COLO829 (cell line): ENCODE results near the gene FASN.
A peak's percentile ranks its signal among the peaks of the same experiment; 100 is the strongest.

Experiments
- DNase-seq: peaks from one replicate; pipeline ENCODE4 v3.0.0; 2012; ENCODE audit warnings: low spot score

Gene FASN

DNA sequence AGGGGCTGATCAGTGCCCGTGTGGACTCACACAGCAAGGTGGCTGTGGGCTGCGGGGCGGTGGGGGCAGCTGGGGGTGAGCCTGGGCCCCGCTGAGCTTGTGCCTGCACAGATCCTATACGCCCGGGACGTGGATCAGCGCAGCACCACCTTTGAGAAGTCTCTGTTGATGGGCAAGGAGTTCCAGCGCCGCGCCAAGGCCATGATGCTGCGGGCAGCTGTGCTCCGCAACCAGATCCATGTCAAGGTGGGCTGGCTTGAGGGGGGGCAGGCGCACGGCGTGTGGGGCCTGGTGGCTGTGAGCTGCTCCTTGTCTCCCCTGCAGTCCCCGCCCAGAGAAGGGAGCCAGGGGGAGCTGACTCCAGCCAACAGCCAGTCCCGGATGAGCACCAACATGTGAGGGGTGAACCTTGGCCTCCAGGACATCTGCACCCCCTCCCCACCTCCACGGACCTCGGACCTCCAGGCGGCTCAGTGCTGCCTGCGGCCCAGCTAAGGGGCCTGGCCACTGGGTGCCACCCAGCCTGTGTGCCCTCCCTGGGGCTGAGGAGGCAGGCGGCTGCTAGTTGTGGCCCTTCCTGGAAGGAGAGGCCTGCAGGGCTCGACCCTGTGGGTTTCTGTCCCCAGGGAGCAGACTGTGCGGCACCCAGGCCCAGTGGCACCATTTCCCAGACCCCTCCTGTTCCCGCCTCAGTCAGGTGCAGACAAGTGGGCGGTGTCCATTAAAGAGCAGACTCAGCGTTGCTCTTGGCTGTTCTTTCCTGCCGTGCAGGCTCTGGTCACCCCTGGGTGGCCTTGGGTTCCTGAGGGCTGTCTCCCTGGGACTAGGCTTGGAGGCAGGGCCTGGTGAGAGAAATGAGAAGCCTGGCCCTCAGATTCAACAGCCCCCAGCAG is 41.1 kb downstream of the FASN start:
- DNase-seq, result no peak

GRCh38 chr17:82055965-82056728 is 41.9 kb downstream of the FASN start:
- no peak for DNase-seq

DNA sequence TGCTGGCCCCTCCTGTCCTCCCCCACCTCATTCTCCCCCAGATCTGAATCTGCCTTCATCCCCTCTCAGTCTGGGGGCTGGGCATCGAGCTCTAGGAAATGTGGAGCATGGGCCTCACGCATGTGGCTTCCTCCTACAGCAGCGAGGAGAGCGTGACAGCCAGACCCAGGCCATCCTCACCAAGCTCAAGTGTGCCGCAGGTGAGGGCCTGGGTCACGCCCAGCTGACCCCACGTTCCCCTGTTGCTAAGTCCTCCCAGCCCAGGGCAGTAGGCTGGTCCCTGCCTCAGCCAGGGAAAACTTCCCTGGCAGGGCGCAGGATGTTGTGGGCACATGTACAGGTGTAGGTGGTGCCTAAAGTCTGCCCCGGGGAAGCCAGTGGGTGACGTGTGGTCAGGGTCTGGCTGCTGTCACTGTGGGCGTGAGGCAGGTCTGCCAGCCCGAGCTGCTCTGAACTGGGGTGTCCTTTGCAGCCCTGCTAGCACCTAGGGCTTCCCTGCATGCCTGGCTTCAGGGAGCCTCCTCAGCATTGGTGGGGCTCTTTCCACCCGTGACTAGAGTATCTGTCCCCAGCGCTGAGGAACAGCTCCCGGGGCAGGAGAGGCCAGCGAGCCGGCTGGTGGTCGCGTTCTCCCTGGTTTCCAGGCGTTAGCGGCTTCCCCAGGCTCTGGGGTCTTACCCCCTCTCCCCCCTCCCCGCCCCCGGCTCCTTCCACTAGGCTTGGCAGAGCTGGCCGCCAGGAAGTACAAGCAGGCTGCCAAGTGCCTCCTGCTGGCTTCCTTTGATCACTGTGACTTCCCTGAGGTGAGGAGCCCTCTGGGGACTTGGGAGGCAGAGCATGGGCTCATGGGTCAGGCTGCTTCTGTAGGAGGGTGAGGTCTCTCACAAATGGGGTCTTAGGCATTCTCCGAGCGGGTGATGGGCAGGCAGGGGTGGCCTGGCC is 42.7 kb downstream of the FASN start:
- DNase-seq, result no peak

DNA sequence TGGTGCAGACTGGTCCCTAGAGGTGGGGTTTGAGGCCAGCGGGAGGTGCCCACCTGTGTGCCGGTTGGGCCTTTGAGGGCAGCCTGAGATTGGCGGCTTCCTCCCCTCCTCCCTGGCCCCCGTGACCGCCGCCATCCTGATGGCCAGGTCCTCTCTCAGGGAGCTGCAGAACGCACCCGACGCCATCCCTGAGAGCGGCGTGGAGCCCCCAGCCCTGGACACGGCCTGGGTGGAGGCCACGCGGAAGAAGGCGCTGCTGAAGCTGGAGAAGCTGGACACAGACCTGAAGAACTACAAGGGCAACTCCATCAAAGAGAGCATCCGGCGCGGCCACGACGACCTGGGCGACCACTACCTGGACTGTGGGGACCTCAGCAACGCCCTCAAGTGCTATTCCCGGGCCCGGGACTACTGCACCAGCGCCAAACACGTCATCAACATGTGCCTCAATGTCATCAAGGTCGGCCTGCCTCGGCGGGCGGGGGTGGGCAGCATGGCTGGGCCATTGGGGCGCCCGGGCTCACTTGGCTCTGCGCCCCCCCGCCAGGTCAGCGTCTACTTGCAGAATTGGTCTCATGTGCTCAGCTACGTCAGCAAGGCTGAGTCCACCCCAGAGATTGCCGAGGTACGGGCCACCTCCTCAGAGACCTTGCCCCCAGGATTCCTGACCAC is 43.5 kb downstream of the FASN start:
- no peak for DNase-seq

GRCh38 chr17:82053556-82054263 is 44.3 kb downstream of the FASN start:
- no peak for DNase-seq

DNA sequence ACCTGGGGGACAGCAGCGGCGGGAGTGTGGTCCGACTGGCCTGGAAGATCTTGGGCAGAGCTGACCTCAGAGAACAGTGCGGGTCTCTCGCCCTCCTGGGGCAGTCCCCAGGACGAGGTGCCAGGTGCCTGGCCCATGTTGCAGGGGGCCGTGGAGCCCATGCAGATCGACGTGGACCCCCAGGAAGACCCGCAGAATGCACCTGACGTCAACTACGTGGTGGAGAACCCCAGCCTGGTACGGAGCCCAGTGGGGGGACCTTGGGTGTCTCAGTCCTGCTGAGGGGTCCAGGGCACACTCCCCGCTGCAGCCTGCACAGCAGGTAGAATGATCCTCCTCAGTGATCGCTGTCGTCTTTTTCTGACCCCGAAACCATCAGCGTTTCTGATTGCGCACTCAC is 44.9 kb downstream of the FASN start:
- DNase-seq, result no peak

GRCh38 chr17:82052638-82053059 is 45.4 kb downstream of the FASN start:
- DNase-seq, result no peak

DNA sequence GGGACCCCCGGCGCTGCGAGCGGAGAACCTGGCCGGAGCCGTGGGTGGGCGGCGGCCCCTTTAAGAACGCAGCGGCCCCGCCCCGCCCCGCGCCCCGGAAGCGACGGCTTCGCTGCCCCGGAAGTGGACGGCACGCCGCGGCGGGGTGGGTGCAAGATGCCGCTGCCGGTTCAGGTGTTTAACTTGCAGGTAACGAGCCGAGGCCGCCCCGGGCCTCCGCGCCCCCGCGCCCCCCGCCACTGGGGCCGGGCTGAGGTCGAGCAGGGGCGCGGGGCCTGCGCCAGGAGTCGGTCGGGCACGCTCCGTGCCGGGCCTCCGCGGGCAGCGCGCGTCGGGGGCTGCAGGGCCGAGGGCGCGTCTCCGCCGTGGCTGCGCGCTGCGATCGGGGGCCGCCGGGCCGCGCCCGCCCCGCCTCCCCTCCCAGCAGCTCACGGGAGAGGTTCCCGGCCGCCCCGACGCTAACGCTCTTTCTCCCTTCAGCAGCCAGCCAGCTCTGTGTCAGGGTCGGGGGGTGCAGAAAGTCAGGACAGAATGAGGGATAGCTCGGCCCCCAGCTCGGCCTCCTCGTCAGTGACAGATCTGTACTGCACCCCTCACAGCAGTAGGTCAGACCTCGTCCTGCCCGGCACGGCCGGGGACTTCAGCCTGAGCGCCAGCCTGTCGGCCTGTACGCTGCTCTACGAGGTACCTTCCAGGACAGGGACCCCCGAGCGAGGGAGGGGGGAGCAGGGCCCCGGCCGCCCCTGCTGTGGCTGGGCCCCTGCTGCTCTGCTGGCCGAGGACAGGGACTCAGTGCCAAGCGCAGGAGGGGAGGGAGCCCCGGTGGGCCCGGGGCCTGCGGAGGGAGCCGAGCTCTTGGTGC is 46.0 kb downstream of the FASN start, which contains the start of the genes GPS1 and RFNG:
TSS of gene GPS1 (plus strand) at position 123 of the 862 bp plus-strand sequence. CDS start at position 157, 34 bp downstream.
TSS of gene RFNG (minus strand) at position 36 of the 862 bp plus-strand sequence. CDS start 45 bp downstream, outside the sequence.
- peak; percentile 51 for DNase-seq

- DNase-seq, result no peak
Measured at GRCh38 chr17:82050761-82051641, 47.0 kb downstream of the FASN start.

DNA sequence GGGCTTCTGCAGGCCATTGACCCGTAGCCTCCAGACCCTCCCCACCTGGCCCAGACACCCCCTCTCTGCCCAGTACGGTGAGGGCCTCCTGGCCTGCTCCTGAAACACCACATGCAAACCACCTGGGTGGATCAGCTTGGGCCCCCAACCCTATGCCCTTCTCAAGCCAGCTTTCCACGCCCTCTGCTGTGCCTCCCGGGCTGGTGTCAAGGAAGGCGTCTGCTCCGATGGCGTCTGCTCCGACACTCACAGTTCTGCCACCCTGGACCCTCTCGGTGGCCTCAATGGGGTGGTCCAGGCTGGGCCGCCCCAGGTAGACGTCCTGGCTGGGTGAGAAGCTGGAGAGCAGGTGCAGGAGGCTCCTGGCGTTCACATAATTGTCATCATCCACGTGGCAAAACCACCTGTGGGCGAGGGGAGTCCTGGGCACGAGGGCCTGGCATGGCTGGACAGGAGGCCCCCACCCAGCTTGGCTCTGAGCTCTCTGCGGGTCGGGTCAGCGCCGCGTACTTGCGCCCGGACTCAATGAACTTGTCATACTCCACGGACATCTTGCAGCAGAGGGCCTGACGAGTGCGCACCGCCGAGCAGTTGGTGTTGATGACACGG is 47.8 kb downstream of the FASN start:
- no peak for DNase-seq

GRCh38 chr17:82049521-82049971 is 48.5 kb downstream of the FASN start:
- DNase-seq, result no peak

GRCh38 chr17:82049106-82049505 is 48.9 kb downstream of the FASN start:
- no peak for DNase-seq

DNA sequence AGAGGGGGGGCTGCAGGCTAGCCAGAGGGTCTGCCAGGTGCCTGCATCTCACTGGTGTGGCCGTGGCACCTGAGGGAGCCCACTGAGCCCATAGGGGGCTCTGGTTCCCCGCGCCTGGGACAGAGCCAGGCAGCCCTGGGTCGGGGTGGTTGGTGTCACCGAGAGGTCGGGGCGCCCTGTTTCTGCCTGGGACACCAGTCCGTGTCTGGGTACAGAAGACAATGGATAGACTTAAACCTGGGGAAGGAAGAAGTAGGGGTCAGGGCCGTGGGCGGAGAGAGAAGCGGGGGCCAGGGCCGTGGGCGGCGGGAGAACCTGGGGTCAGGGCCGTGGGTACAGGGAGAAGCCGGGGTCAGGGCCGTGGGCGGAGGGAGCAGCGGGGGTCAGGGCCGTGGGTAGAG is 49.5 kb downstream of the FASN start:
- DNase-seq, result no peak

GRCh38 chr17:82047914-82048570 is 50.0 kb downstream of the FASN start:
- DNase-seq, result no peak

GRCh38 chr17:82047379-82047778 is 50.7 kb downstream of the FASN start:
- DNase-seq, result no peak

DNA sequence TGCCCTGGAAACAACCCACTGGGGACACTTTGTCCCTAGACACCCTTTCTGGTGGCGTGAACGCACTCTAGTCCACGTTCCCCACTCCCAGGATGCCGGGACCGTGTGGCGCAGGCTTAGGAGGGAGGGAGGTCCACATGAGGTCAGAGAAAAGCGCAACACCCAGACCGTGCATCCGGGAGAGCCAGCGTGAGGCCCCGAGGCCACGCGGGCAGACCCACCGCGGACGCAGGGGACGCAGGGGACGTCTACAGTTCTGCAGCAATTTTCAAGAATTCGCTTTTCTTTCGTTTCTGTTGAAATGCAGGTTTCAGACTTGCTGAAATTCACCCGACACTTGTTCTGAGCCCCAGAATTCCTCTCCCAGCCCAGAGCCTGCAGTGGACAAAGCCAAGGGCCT is 51.1 kb downstream of the FASN start:
- DNase-seq, result no peak

DNA sequence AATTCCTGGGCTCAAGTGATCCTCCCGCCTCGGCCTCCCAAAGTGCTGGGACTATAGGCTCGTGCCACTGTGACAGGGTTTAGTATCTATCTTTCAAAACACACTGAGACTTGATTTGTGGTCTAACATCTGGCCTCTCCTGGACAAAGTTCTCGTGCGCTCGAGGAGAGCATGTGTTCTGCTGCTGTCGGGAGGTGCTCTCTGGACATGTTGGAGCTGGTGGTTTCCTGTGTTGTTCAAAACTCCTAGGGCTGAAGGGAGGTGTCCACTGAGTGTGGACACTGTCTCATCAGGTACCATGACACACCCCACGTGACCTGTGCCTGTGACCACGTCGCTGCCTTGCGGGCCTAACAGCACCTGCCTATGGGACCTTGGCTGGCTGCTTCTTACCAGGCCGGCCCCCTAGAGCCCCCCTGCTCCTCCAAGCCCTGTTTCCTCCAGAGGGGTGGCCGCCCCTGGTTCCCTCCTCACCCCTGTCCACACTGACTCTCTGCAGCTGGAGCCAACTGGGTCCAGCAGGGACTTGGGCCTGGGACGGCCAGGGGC is 52.0 kb downstream of the FASN start:
- DNase-seq, result no peak
